Stimulated activated naive CD4-positive, alpha-beta T cell treated with Interleukin-2 at 50 U/mL for 16 hours (primary cell): ENCODE results near the gene MYH15.

Source experiments
- DNase-seq: peaks from one replicate; lab custom pipeline; 2025; lab: John Stamatoyannopoulos, UW

The MYH15 gene

GRCh38 chr3:108471426-108471825, 39.0 kb downstream of the MYH15 start:
- DNase-seq: no peak

- DNase-seq: no peak
These were observed 41.3 kb downstream of the MYH15 start for GRCh38 chr3:108469126-108469525.

- no peak for DNase-seq
These were observed 41.8 kb downstream of the MYH15 start for GRCh38 chr3:108468577-108468976.

- no peak for DNase-seq
These were observed 47.5 kb downstream of the MYH15 start for GRCh38 chr3:108462899-108463298.

- DNase-seq: no peak
These were observed 48.7 kb downstream of the MYH15 start for GRCh38 chr3:108461661-108462111.

GRCh38 chr3:108459225-108459624, 51.2 kb downstream of the MYH15 start:
- DNase-seq: no peak

- DNase-seq: no peak
These were observed 55.1 kb downstream of the MYH15 start for GRCh38 chr3:108455212-108455705.

- DNase-seq: no peak
These were observed 56.8 kb downstream of the MYH15 start for GRCh38 chr3:108453565-108453964.

GRCh38 chr3:108450444-108450843, 60.0 kb downstream of the MYH15 start:
- no peak for DNase-seq

GRCh38 chr3:108448593-108448992, 61.8 kb downstream of the MYH15 start:
- no peak for DNase-seq

- DNase-seq: no peak
These were observed 63.1 kb downstream of the MYH15 start for GRCh38 chr3:108447096-108447847.

- DNase-seq: no peak
These were observed 68.1 kb downstream of the MYH15 start for GRCh38 chr3:108442281-108442680.

GRCh38 chr3:108441518-108441917, 68.9 kb downstream of the MYH15 start:
- DNase-seq: no peak

- no peak for DNase-seq
These were observed 69.3 kb downstream of the MYH15 start for GRCh38 chr3:108441071-108441507.

- no peak for DNase-seq
These were observed 71.9 kb downstream of the MYH15 start for GRCh38 chr3:108438542-108438941.

- no peak for DNase-seq
These were observed 73.0 kb downstream of the MYH15 start for GRCh38 chr3:108437439-108437838.

GRCh38 chr3:108433928-108434327, 76.5 kb downstream of the MYH15 start:
- no peak for DNase-seq

GRCh38 chr3:108432431-108432830, 78.0 kb downstream of the MYH15 start:
- DNase-seq: no peak

GRCh38 chr3:108430540-108430939, 79.9 kb downstream of the MYH15 start:
- no peak for DNase-seq

GRCh38 chr3:108428586-108428985, 81.8 kb downstream of the MYH15 start:
- no peak for DNase-seq

- no peak for DNase-seq
These were observed 89.5 kb downstream of the MYH15 start for GRCh38 chr3:108420926-108421325.

GRCh38 chr3:108416111-108416869, 94.1 kb downstream of the MYH15 start:
- no peak for DNase-seq

- no peak for DNase-seq
These were observed 94.7 kb downstream of the MYH15 start for GRCh38 chr3:108415661-108416060.
